PC-9 (cell line): Measurements from ENCODE around the gene CTBP2. TPM values are rescaled to one million over a fixed set of nuclear protein-coding genes. Genes with fewer than 3 reads are reported as not detected.

Experiments used
- BruUV-seq: library from RNA; stranded (reverse); fragments of 400-500 nt; replicated peaks from 2 replicates; lab custom pipeline; 2021; lab: Mats Ljungman, UMichigan
- CTCF ChIA-PET: fragments of 300-600 bp; sonication (Branson Sonifier 250); formaldehyde crosslinking; loops from one replicate; lab custom pipeline; 2022; ENCODE audit warnings: antibody characterized with exemption; lab: Charles Lee
- POLR2A ChIA-PET: fragments of 300-600 bp; sonication (Branson Sonifier 250); formaldehyde crosslinking; loops from one replicate; lab custom pipeline; 2022; ENCODE audit warnings: antibody characterized with exemption; ENCODE audit not compliant: unreplicated experiment; lab: Charles Lee
- DNase-seq, 2 experiments: peaks; one replicate each; pipeline versions ENCODE4 v3.0.0 to v3.0.0-alpha.2; 2015 to 2022; ENCODE audit warnings: mixed read lengths in 1 of 2
- H2AFZ ChIP-seq: fragments of 200-600 bp; sonication (generic); 2 replicates; pipeline ENCODE4 v1.8.1; 2017; ENCODE audit warnings: antibody characterized with exemption
- H3F3A ChIP-seq: fragments of 200-600 bp; sonication (generic); 2 replicates; pipeline ENCODE4 v1.8.1; 2017; ENCODE audit warnings: antibody characterized with exemption, mild to moderate bottlenecking, low read depth; ENCODE audit not compliant: insufficient read depth
- H3K27ac ChIP-seq: fragments of 200-600 bp; sonication (generic); 2 replicates; pipeline ENCODE4 v1.6.1; 2016; ENCODE audit warnings: mixed run types
- H3K27me3 ChIP-seq: fragments of 200-600 bp; sonication (generic); 2 replicates; pipeline ENCODE4 v1.6.1; 2016; ENCODE audit warnings: low read depth, mixed run types; ENCODE audit not compliant: insufficient read depth
- H3K36me3 ChIP-seq: fragments of 200-600 bp; sonication (generic); 2 replicates; pipeline ENCODE4 v1.6.1; 2016; ENCODE audit warnings: low read depth, mixed run types
- H3K4me1 ChIP-seq: fragments of 200-600 bp; sonication (generic); replicated peaks from 2 replicates; pipeline ENCODE4 v1.6.1; 2016; ENCODE audit warnings: mixed run types; ENCODE audit not compliant: insufficient read depth
- H3K4me2 ChIP-seq: fragments of 200-600 bp; sonication (generic); 2 replicates; pipeline ENCODE4 v1.6.1; 2017; ENCODE audit warnings: mixed run types
- H3K4me3 ChIP-seq: fragments of 200-600 bp; sonication (generic); 2 replicates; pipeline ENCODE4 v1.6.1; 2016; ENCODE audit warnings: mixed run types
- H3K79me2 ChIP-seq: fragments of 200-600 bp; sonication (generic); 2 replicates; pipeline ENCODE4 v1.6.1; 2017; ENCODE audit warnings: low read depth, mixed run types
- H3K9me2 ChIP-seq: fragments of 200-600 bp; sonication (generic); 2 replicates; pipeline ENCODE4 v1.8.1; 2017; ENCODE audit warnings: mild to moderate bottlenecking; ENCODE audit not compliant: insufficient read depth
- H3K9me3 ChIP-seq: fragments of 200-600 bp; sonication (generic); 2 replicates; pipeline ENCODE4 v1.8.1; 2016; ENCODE audit warnings: low read depth; ENCODE audit not compliant: insufficient read depth
- H4K20me1 ChIP-seq: fragments of 200-600 bp; sonication (generic); 2 replicates; pipeline ENCODE4 v1.8.1; 2017; ENCODE audit not compliant: insufficient read depth
- CTCF ChIP-seq: fragments of 200-600 bp; sonication (generic); conservative IDR thresholded peaks from 2 replicates; pipeline ENCODE4 v1.6.1; 2017; ENCODE audit warnings: mixed run types, antibody characterized with exemption, mild to moderate bottlenecking, moderate library complexity
- EZH2 ChIP-seq: fragments of 200-600 bp; sonication (generic); IDR thresholded peaks from 2 replicates; pipeline ENCODE4 v1.8.0; 2017; ENCODE audit warnings: antibody characterized with exemption, low read depth
- intact Hi-C: fragments of 100-400 bp; cut with micrococcal nuclease; formaldehyde crosslinking; loops from one replicate; pipeline ENCODE4 v1.10.0; 2022; ENCODE audit not compliant: unreplicated experiment
- total RNA-seq: library from RNA; stranded (reverse); gene quantifications from 2 replicates; pipeline ENCODE4 v1.2.3, GENCODE V29; 2021

The CTBP2 gene
- total RNA-seq, 1 experiment from 2014 or later = 60.5 TPM

- no peaks in the 10 kb centered on the region for H3K9me2 ChIP-seq
- no peaks in the 10 kb centered on the region; the same call in 1 of the 2 replicates for H3K79me2 ChIP-seq
- no peak overlapping the region for H3K27ac ChIP-seq
- no peaks in the 10 kb centered on the region for H3K4me1 ChIP-seq
- no peaks in the 10 kb centered on the region for H3F3A ChIP-seq
- CTCF ChIA-PET = no interaction called here
- BruUV-seq = no TSS peak
- no peak for TF ChIP-seq CTCF
- no peak for TF ChIP-seq EZH2
- H3K27me3 ChIP-seq = no peaks in the 10 kb centered on the region
- no peak overlapping the region for H3K4me3 ChIP-seq
- intact Hi-C loops = no loop called here
- no peak overlapping the region for H2AFZ ChIP-seq
- POLR2A ChIA-PET = no interaction called here
- peaks cover 10% of the 10 kb centered on the region for H4K20me1 ChIP-seq
- no peak overlapping the region for H3K4me2 ChIP-seq
- DNase-seq = no peak
- no peaks in the 10 kb centered on the region for H3K36me3 ChIP-seq
- no peaks in the 10 kb centered on the region for H3K9me3 ChIP-seq
Measured at GRCh38 chr10:125003901-125004467, 156.4 kb downstream of the CTBP2 start.

GRCh38 chr10:125003146-125003900, 157.0 kb downstream of the CTBP2 start:
- no peaks in the 10 kb centered on the region for H3K4me1 ChIP-seq
- intact Hi-C loops = no loop called here
- H3K9me3 ChIP-seq = no peaks in the 10 kb centered on the region
- H3K27ac ChIP-seq = no peak overlapping the region
- no peak for DNase-seq
- no peaks in the 10 kb centered on the region; the same call in 1 of the 2 replicates for H3K79me2 ChIP-seq
- no peak overlapping the region for H3K4me2 ChIP-seq
- ChIA-PET CTCF (no interaction called here), POLR2A (no interaction called here)
- H3K4me3 ChIP-seq = no peak overlapping the region
- H3F3A ChIP-seq = no peaks in the 10 kb centered on the region
- H4K20me1 ChIP-seq = peaks cover 10% of the 10 kb centered on the region
- H2AFZ ChIP-seq = no peak overlapping the region
- no TSS peak for BruUV-seq
- no peaks in the 10 kb centered on the region for H3K27me3 ChIP-seq
- H3K36me3 ChIP-seq = no peaks in the 10 kb centered on the region
- H3K9me2 ChIP-seq = no peaks in the 10 kb centered on the region
- TF ChIP-seq EZH2 = no peak
- no peak for TF ChIP-seq CTCF

GRCh38 chr10:125002423-125003145, 157.8 kb downstream of the CTBP2 start:
- H4K20me1 ChIP-seq = peaks cover 10% of the 10 kb centered on the region
- no peaks in the 10 kb centered on the region for H3K36me3 ChIP-seq
- POLR2A ChIA-PET = no interaction called here
- no TSS peak for BruUV-seq
- DNase-seq = no peak
- H3K27ac ChIP-seq = no peak overlapping the region
- intact Hi-C loops = no loop called here
- H3K4me2 ChIP-seq = no peak overlapping the region
- no peaks in the 10 kb centered on the region for H3K9me3 ChIP-seq
- H3K27me3 ChIP-seq = no peaks in the 10 kb centered on the region
- no peak overlapping the region for H3K4me3 ChIP-seq
- H2AFZ ChIP-seq = no peak overlapping the region
- H3K79me2 ChIP-seq = no peaks in the 10 kb centered on the region; the same call in 1 of the 2 replicates
- CTCF ChIA-PET = no interaction called here
- no peaks in the 10 kb centered on the region for H3K9me2 ChIP-seq
- TF ChIP-seq EZH2 = no peak
- no peak for TF ChIP-seq CTCF
- no peaks in the 10 kb centered on the region for H3K4me1 ChIP-seq
- H3F3A ChIP-seq = no peaks in the 10 kb centered on the region
